WTC11 (cell line): ENCODE results near the gene UCK2. TPM values are rescaled to one million over a fixed set of nuclear protein-coding genes. Genes with fewer than 3 reads are reported as not detected.

Experiments used
- ATAC-seq: fragments of 200-7000 bp; cut with Tn5 transposase; 2 replicates; pipeline ENCODE4 v1.10.0; 2021; ENCODE audit warnings: mild to moderate bottlenecking, moderate library complexity
- CTCF ChIA-PET: fragments of 300-600 bp; sonication (Branson Sonifier 250); formaldehyde crosslinking; loops from one replicate; lab custom pipeline; 2021; ENCODE audit warnings: antibody characterized with exemption; lab: Charles Lee
- POLR2A ChIA-PET: fragments of 350-600 bp; sonication (Branson Sonifier 250); formaldehyde crosslinking; loops from one replicate; lab custom pipeline; 2021; ENCODE audit warnings: antibody characterized with exemption; lab: Charles Lee
- DNase-seq: peaks from one replicate; pipeline ENCODE4 v3.0.0; 2021; ENCODE audit warnings: low spot score
- H3K27ac Mint-ChIP-seq: 2 replicates; pipeline ENCODE4 v1.8.0; 2021; ENCODE audit warnings: mixed read lengths
- H3K27me3 Mint-ChIP-seq: 2 replicates; pipeline ENCODE4 v1.8.0; 2021; ENCODE audit warnings: low read depth, mild to moderate bottlenecking, moderate library complexity, mixed read lengths
- H3K36me3 Mint-ChIP-seq: 2 replicates; pipeline ENCODE4 v1.8.0; 2021; ENCODE audit warnings: mixed read lengths
- H3K4me1 Mint-ChIP-seq: 2 replicates; pipeline ENCODE4 v1.8.0; 2022; ENCODE audit warnings: mixed read lengths
- H3K4me3 Mint-ChIP-seq: 2 replicates; pipeline ENCODE4 v1.8.0; 2021; ENCODE audit warnings: mild to moderate bottlenecking, moderate library complexity, mixed read lengths
- H3K9me3 Mint-ChIP-seq: 2 replicates; pipeline ENCODE4 v1.8.0; 2021; ENCODE audit warnings: mixed read lengths
- CBFB ChIP-seq: sonication (generic); formaldehyde crosslinking; IDR thresholded peaks from 2 replicates; pipeline ENCODE4 v1.8.1; 2022; ENCODE audit warnings: mild to moderate bottlenecking, low read depth, missing genetic modification reagents
- ELF4 ChIP-seq: sonication (generic); formaldehyde crosslinking; IDR thresholded peaks from 2 replicates; pipeline ENCODE4 v1.8.1; 2022; ENCODE audit warnings: low read depth, mild to moderate bottlenecking, moderate library complexity, missing genetic modification reagents
- FOXP1 ChIP-seq: sonication (generic); formaldehyde crosslinking; IDR thresholded peaks from 2 replicates; pipeline ENCODE4 v1.8.0; 2022; ENCODE audit warnings: missing genetic modification reagents, mild to moderate bottlenecking, moderate library complexity, borderline replicate concordance
- FOXP4 ChIP-seq: sonication (generic); formaldehyde crosslinking; IDR thresholded peaks from 2 replicates; pipeline ENCODE4 v1.8.0; 2022; ENCODE audit warnings: mild to moderate bottlenecking, missing genetic modification reagents
- HMGA2 ChIP-seq: fragments of 250-450 bp; sonication (Bioruptor Pico); IDR thresholded peaks from 2 replicates; pipeline ENCODE4 v1.4.0; 2021; ENCODE audit warnings: mild to moderate bottlenecking, moderate library complexity
- JUN ChIP-seq: sonication (generic); formaldehyde crosslinking; IDR thresholded peaks from 2 replicates; pipeline ENCODE4 v1.8.0; 2023; ENCODE audit warnings: mild to moderate bottlenecking, missing genetic modification reagents
- MYBL2 ChIP-seq: sonication (generic); formaldehyde crosslinking; IDR thresholded peaks from 2 replicates; pipeline ENCODE4 v1.8.1; 2023; ENCODE audit warnings: mild to moderate bottlenecking, moderate library complexity, missing genetic modification reagents
- NR1H2 ChIP-seq: sonication (generic); formaldehyde crosslinking; IDR thresholded peaks from 2 replicates; pipeline ENCODE4 v1.9.0; 2021; ENCODE audit warnings: mild to moderate bottlenecking, moderate library complexity, missing genetic modification reagents
- NR2C2 ChIP-seq: sonication (generic); formaldehyde crosslinking; IDR thresholded peaks from 2 replicates; pipeline ENCODE4 v1.8.0; 2022; ENCODE audit warnings: mild to moderate bottlenecking, missing genetic modification reagents
- NR3C1 ChIP-seq: sonication (generic); formaldehyde crosslinking; conservative IDR thresholded peaks from 2 replicates; pipeline ENCODE4 v1.8.1; 2023; ENCODE audit warnings: low read depth, mild to moderate bottlenecking, missing genetic modification reagents
- OVOL2 ChIP-seq: fragments of 250-450 bp; sonication (Bioruptor Pico); IDR thresholded peaks from 2 replicates; pipeline ENCODE4 v1.9.0; 2021; ENCODE audit warnings: mild to moderate bottlenecking, borderline replicate concordance
- PRDM15 ChIP-seq: sonication (generic); formaldehyde crosslinking; IDR thresholded peaks from 2 replicates; pipeline ENCODE4 v1.8.0; 2022; ENCODE audit warnings: missing genetic modification reagents
- PRRX2 ChIP-seq: fragments of 250-450 bp; sonication (Bioruptor Pico); IDR thresholded peaks from 2 replicates; pipeline ENCODE4 v1.8.0; 2021; ENCODE audit warnings: mild to moderate bottlenecking
- SOX15 ChIP-seq: fragments of 250-450 bp; sonication (Bioruptor Pico); IDR thresholded peaks from 2 replicates; pipeline ENCODE4 v1.9.0; 2021; ENCODE audit warnings: mild to moderate bottlenecking
- ZNF317 ChIP-seq: sonication (generic); formaldehyde crosslinking; IDR thresholded peaks from 2 replicates; pipeline ENCODE4 v1.8.1; 2023; ENCODE audit warnings: low read depth, mild to moderate bottlenecking, moderate library complexity, missing genetic modification reagents, borderline replicate concordance
- ZNF671 ChIP-seq: fragments of 250-450 bp; sonication (Bioruptor Pico); IDR thresholded peaks from 2 replicates; pipeline ENCODE4 v1.8.0; 2021; ENCODE audit warnings: mild to moderate bottlenecking
- total RNA-seq: library from RNA; stranded (reverse); gene quantifications from 3 replicates; pipeline ENCODE4 v1.2.3, GENCODE V29; 2021
- TF ChIP-seq, protein P1 (sequence below): sonication (generic); formaldehyde crosslinking; IDR thresholded peaks from 2 replicates; pipeline ENCODE4 v1.8.1; 2023; ENCODE audit warnings: mild to moderate bottlenecking, missing genetic modification reagents
- TF ChIP-seq, protein P2 (sequence below): fragments of 250-450 bp; sonication (Bioruptor Pico); IDR thresholded peaks from 2 replicates; pipeline ENCODE4 v2.1.2; 2022; ENCODE audit warnings: mild to moderate bottlenecking, moderate library complexity
- TF ChIP-seq, protein P3 (sequence below): fragments of 250-450 bp; sonication (Bioruptor Pico); IDR thresholded peaks from 2 replicates; pipeline ENCODE4 v1.9.0; 2021; ENCODE audit warnings: mild to moderate bottlenecking

The UCK2 gene
- total RNA-seq, 1 experiment from 2014 or later = 85.7 TPM

DNA sequence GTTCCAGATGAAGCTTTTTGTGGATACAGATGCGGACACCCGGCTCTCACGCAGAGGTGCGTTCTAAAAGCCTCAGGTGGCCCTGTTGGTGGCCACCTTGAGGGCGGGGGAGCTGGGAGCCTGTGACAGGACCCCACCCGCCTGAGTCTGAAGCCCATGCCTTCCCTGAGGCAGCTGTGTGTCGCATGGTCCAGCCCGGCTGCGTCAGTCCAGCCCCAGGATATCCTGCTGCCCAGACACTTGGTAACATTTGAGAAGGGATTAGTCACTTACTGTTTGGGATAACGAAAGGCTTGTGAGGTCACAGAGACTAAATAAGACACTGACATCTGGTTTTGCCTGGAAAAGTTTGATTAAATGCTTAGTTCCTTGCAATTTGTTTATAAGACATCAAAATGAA, 68.9 kb downstream of the UCK2 start:
- no peak overlapping the region for H3K4me3 Mint-ChIP-seq
- H3K27ac Mint-ChIP-seq = no peak overlapping the region; the same call in 1 of the 2 replicates
- POLR2A ChIA-PET = no interaction called here
- peaks cover 4% of the 10 kb centered on the region for H3K9me3 Mint-ChIP-seq
- ATAC-seq (no peak), DNase-seq (no peak)
- H3K4me1 Mint-ChIP-seq = peaks cover 9% of the 10 kb centered on the region; the same call in 1 of the 2 replicates
- H3K27me3 Mint-ChIP-seq = no peaks in the 10 kb centered on the region
- TF ChIP-seq, protein P1, sequence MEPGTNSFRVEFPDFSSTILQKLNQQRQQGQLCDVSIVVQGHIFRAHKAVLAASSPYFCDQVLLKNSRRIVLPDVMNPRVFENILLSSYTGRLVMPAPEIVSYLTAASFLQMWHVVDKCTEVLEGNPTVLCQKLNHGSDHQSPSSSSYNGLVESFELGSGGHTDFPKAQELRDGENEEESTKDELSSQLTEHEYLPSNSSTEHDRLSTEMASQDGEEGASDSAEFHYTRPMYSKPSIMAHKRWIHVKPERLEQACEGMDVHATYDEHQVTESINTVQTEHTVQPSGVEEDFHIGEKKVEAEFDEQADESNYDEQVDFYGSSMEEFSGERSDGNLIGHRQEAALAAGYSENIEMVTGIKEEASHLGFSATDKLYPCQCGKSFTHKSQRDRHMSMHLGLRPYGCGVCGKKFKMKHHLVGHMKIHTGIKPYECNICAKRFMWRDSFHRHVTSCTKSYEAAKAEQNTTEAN (CRISPR knock-in tag) = no peak
- no peak for TF ChIP-seq ELF4
- no peak for TF ChIP-seq ZNF671 (CRISPR knock-in tag)
- TF ChIP-seq SOX15 = no peak
- no peak for TF ChIP-seq FOXP4
- TF ChIP-seq HMGA2 (CRISPR knock-in tag) = no peak
- TF ChIP-seq, protein P2, sequence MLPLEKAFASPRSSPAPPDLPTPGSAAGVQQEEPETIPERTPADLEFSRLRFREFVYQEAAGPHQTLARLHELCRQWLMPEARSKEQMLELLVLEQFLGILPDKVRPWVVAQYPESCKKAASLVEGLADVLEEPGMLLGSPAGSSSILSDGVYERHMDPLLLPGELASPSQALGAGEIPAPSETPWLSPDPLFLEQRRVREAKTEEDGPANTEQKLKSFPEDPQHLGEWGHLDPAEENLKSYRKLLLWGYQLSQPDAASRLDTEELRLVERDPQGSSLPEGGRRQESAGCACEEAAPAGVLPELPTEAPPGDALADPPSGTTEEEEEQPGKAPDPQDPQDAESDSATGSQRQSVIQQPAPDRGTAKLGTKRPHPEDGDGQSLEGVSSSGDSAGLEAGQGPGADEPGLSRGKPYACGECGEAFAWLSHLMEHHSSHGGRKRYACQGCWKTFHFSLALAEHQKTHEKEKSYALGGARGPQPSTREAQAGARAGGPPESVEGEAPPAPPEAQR (CRISPR knock-in tag) = no peak
- no peak for TF ChIP-seq JUN
- TF ChIP-seq FOXP1 = no peak
- no peak for TF ChIP-seq CBFB (CRISPR knock-in tag)
- no peak for TF ChIP-seq PRRX2
- CTCF ChIA-PET = interaction anchor here (1.0 kb wide), 1 partner anchor 198 kb away, joined by 3 read pairs; the partner anchor contains the start of gene ALDH9A1
- peaks cover 77% of the 10 kb centered on the region for H3K36me3 Mint-ChIP-seq

- Mint-ChIP-seq H3K27ac (peak overlapping the region; percentile 27), H3K36me3 (peaks cover 67% of the 10 kb centered on the region), H3K4me1 (peaks cover 9% of the 10 kb centered on the region; the same call in 1 of the 2 replicates), H3K4me3 (no peak overlapping the region), H3K27me3 (no peaks in the 10 kb centered on the region), H3K9me3 (no peaks in the 10 kb centered on the region)
- POLR2A ChIA-PET = no interaction called here
- CTCF ChIA-PET = no interaction called here
- ATAC-seq (no peak), DNase-seq (no peak)
- TF ChIP-seq MYBL2 (CRISPR knock-in tag) = no peak
These were observed 70.2 kb downstream of the UCK2 start for GRCh38 chr1:165897326-165898303.

GRCh38 chr1:165898837-165899236, 71.4 kb downstream of the UCK2 start:
- H3K27me3 Mint-ChIP-seq = no peaks in the 10 kb centered on the region
- H3K4me1 Mint-ChIP-seq = peaks cover 9% of the 10 kb centered on the region; the same call in 1 of the 2 replicates
- no peak overlapping the region for H3K27ac Mint-ChIP-seq
- H3K4me3 Mint-ChIP-seq = no peak overlapping the region
- peaks cover 67% of the 10 kb centered on the region for H3K36me3 Mint-ChIP-seq
- no peaks in the 10 kb centered on the region for H3K9me3 Mint-ChIP-seq
- ChIA-PET CTCF (interaction anchor here (0.6 to 0.7 kb wide), 2 partner anchors 27 to 919 kb away, joined by 3 read pairs; no protein-coding TSS in a partner anchor), POLR2A (no interaction called here)
- TF ChIP-seq ZNF671 (CRISPR knock-in tag) = no peak
- no peak for TF ChIP-seq NR2C2 (CRISPR knock-in tag)
- no peak for ATAC-seq
- DNase-seq = no peak

GRCh38 chr1:165899461-165899941, 72.1 kb downstream of the UCK2 start:
- Mint-ChIP-seq H3K9me3 (no peaks in the 10 kb centered on the region), H3K27ac (peak overlapping the region; percentile 88; the same call in 1 of the 2 replicates), H3K27me3 (no peaks in the 10 kb centered on the region), H3K36me3 (peaks cover 68% of the 10 kb centered on the region), H3K4me1 (peaks cover 9% of the 10 kb centered on the region; the same call in 1 of the 2 replicates), H3K4me3 (no peak overlapping the region)
- CTCF ChIA-PET = no interaction called here
- DNase-seq = no peak
- ATAC-seq = no peak
- POLR2A ChIA-PET = no interaction called here
- TF ChIP-seq NR2C2 (CRISPR knock-in tag) (no peak), NR1H2 (CRISPR knock-in tag) (no peak), ELF4 (no peak), SOX15 (no peak), PRDM15 (CRISPR knock-in tag) (no peak), ZNF317 (no peak), NR3C1 (no peak), OVOL2 (CRISPR knock-in tag) (no peak)
- TF ChIP-seq, protein P3, sequence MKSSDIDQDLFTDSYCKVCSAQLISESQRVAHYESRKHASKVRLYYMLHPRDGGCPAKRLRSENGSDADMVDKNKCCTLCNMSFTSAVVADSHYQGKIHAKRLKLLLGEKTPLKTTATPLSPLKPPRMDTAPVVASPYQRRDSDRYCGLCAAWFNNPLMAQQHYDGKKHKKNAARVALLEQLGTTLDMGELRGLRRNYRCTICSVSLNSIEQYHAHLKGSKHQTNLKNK (CRISPR knock-in tag) = no peak
